SK-N-MC (cell line): ENCODE results near the gene IQSEC1.

Experiments
- DNase-seq: peaks from one replicate; pipeline ENCODE4 v3.0.0-alpha.2; 2011; ENCODE audit warnings: low read depth, low spot score
- H3K27ac ChIP-seq: fragments of 200-600 bp; sonication (generic); 2 replicates; pipeline ENCODE4 v1.5.1; 2016; ENCODE audit warnings: mixed run types
- H3K36me3 ChIP-seq: fragments of 200-600 bp; sonication (generic); 2 replicates; pipeline ENCODE4 v1.6.1; 2017; ENCODE audit warnings: antibody characterized with exemption, low read length, mixed read lengths; ENCODE audit not compliant: insufficient read depth
- H3K4me3 ChIP-seq: fragments of 200-600 bp; sonication (generic); 2 replicates; pipeline ENCODE4 v1.5.1; 2016
- H3K9ac ChIP-seq: fragments of 200-600 bp; sonication (generic); 2 replicates; pipeline ENCODE4 v1.8.0; 2017; ENCODE audit warnings: mixed run types, mixed read lengths; ENCODE audit not compliant: insufficient read length
- H3K9me3 ChIP-seq: fragments of 200-600 bp; sonication (generic); 2 replicates; pipeline ENCODE4 v1.6.1; 2017; ENCODE audit warnings: low read depth, mild to moderate bottlenecking, antibody characterized with exemption, low read length, moderate library complexity, mixed read lengths
- EZH2 ChIP-seq: fragments of 200-600 bp; sonication (generic); IDR thresholded peaks from one replicate; pipeline ENCODE4 v1.6.1; 2017; ENCODE audit warnings: antibody characterized with exemption
- FOXP2 ChIP-seq: optimal IDR thresholded peaks from 2 replicates; pipeline ENCODE3; 2011; ENCODE audit warnings: mild to moderate bottlenecking, moderate library complexity; ENCODE audit not compliant: insufficient read depth; ENCODE audit errors: extremely low read length, control extremely low read depth
- POLR2AphosphoS5 ChIP-seq: IDR thresholded peaks from 2 replicates; pipeline ENCODE4 v1.6.1; 2012; ENCODE audit warnings: mild to moderate bottlenecking, low read depth, low read length, borderline replicate concordance

IQSEC1 gene

DNA sequence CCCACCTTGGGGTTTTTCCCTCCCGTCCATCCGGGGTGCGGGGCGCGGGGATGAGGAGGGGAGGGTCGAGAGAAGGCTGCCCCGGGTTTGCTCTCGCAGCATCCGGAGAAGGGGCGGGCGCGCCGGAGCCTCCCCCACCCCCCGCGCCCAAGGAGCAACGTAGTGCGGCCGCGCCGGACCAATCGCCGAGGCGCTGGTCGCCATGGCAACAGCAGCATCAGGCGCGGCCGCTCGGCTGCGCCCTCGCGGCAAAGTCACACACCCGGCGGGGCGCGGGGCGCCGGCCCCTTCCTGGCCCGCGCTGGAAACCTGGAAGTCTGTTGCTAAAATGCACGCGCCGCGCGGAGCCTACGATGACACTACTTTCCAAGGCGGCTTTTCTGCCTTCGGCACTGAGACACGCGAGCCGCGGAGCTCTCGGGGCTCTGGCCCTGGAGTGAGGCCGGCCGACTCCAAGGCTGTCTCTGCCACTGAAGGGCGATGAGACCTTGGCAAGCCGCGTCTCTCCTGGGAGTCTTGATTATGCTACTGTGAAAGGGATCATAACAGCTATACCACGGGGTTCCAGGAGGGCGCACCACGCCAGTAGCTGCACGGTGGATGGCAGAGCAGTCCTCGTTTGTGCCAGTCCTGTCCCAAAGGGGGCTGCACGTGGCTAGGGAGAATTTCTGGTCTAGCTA, at the start of gene IQSEC1:
IQSEC1 (minus strand) TSS at position 104 of the 680 bp plus-strand sequence. CDS start 415 bp downstream, outside the sequence.
- H3K27ac ChIP-seq = no peak within 1 kb of the TSS
- H3K9ac ChIP-seq = no peak within 1 kb of the TSS
- no peak within 1 kb of the TSS for H3K4me3 ChIP-seq
- H3K9me3 ChIP-seq = no peaks in the 10 kb centered on the region
- no peaks in the 10 kb centered on the region for H3K36me3 ChIP-seq
- no peak for DNase-seq
- TF ChIP-seq EZH2 (no peak), FOXP2 (no peak), POLR2AphosphoS5 (no peak)

DNA sequence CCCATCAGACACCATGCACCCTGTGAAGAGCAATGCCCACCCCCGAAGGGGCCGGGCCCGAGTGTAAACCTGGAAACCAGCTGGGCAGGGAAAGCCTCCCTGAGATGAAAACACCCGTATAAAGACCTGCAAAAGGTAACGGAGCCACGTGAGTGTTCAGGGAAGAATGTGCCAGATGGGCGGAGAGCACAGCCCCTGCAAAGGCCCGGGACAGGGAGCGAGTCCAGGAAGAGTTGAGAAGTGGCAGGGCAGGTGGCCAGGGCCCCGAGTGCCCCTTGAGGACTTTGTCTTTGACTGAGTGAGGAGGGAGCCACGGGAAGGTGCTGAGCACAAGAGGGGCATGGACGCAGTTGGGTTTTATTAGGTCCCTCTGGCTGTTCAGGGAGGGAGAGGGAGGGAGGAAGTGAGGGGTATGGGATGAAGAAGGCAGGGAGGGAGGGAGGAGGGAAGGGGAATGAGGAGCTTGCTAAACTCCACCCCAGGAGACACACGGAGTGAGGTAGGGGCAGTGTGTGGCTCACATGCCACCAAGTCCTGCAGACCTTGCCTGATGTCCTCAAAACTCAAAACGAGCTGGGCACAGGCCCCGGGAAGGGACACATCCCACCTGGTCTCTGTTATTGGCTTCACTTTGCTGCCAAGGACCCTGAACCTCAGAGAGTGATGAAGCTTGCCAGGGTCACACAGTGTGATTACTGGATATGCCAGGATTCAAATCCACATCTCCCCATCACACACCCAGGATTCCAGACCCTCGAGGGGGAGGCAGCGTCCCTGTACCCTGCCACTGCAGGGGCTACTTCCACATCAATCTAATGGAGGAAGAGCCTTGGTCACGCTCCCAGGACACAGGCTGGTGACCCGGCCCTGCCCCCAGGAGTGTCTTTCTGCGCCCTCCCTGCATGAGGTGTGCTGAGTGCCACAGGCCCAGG, 49.1 kb upstream of the IQSEC1 start:
- H3K27ac ChIP-seq = no peak overlapping the region
- no peaks in the 10 kb centered on the region for H3K36me3 ChIP-seq
- TF ChIP-seq EZH2 (no peak), POLR2AphosphoS5 (no peak), FOXP2 (no peak)

GRCh38 chr3:13121553-13122001, 48.3 kb upstream of the IQSEC1 start:
- no peak overlapping the region for H3K27ac ChIP-seq
- no peaks in the 10 kb centered on the region for H3K36me3 ChIP-seq
- H3K9me3 ChIP-seq = no peaks in the 10 kb centered on the region
- no peak overlapping the region for H3K9ac ChIP-seq
- TF ChIP-seq POLR2AphosphoS5 (no peak), EZH2 (no peak), FOXP2 (no peak)
- no peak overlapping the region for H3K4me3 ChIP-seq
- DNase-seq = no peak

More for the DNA sequence above, 49.1 kb upstream of the IQSEC1 start:
- no peak for DNase-seq
- Histone ChIP-seq H3K9ac (no peak overlapping the region), H3K9me3 (no peaks in the 10 kb centered on the region), H3K4me3 (no peak overlapping the region)

DNA sequence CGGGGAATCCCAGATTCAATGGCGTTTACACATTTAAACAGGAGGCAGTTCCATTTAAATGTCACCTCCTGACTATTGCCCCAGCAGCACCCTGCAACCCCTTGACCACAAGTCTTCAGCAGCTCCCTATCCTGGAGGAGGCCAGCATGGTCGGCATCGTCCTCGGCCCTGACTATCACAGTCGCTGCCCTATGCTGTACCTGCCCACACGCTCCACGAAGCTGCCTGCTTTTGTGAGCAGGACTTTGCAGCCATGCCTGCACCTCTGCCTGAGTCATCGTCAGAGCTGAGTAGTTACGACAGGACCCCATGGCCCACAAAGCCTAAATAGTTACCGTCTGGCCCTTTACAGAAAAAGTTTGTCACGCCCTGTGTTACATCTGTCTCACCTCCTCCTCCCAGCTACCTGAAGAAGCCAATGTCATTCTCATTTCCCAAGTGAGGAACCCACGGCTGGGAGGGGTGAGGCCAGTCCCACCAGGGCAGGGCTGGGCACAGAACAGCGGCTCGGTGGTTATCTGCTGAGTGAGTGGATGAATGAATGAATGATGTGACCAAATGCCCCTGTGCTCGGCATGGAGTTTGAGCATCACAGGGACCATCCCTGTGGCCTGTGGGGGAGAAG, 47.8 kb upstream of the IQSEC1 start:
- Histone ChIP-seq H3K36me3 (no peaks in the 10 kb centered on the region), H3K9ac (no peak overlapping the region), H3K9me3 (no peaks in the 10 kb centered on the region), H3K4me3 (no peak overlapping the region), H3K27ac (no peak overlapping the region)
- TF ChIP-seq EZH2 (no peak), POLR2AphosphoS5 (no peak), FOXP2 (no peak)
- no peak for DNase-seq

GRCh38 chr3:13120289-13120927, 47.2 kb upstream of the IQSEC1 start:
- H3K4me3 ChIP-seq = no peak overlapping the region
- H3K27ac ChIP-seq = no peak overlapping the region
- H3K9me3 ChIP-seq = no peaks in the 10 kb centered on the region
- no peaks in the 10 kb centered on the region for H3K36me3 ChIP-seq
- TF ChIP-seq POLR2AphosphoS5 (no peak), EZH2 (no peak), FOXP2 (no peak)
- H3K9ac ChIP-seq = no peak overlapping the region
- no peak for DNase-seq

DNA sequence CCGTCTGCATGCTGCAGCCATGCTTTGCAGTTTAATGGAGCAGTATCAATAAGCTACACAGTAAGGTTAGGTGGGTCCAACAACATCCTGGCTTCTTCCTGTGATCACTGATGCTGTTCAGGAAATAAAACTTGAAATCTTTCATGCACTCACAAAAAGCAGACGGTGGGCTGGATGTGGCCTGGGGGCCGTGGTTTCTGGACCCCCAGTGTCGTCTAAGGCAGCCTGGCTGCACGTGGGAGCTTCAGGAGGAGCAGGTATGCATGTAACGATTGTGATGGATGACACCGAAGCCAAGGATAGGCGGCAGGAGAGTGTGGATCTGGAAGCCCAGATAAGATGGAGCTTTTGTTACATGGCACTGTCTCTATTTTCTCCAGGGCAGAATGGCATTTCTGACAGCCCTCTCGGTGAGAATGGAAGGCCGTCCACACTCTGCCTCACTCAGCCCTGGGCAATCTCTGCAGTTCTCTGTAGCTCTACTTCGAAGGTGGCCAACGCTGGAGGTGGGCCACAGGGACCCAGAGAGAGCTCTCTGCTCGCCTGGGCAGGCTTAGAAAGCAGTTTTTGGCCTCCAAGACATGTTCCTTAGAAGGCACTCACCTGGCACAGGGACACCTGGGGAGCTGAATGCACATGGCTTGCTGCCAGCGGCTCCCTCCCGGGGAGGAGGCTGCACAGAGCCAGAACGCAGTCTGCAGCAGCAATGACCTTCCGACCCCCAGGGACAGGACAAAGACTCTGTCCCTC, 46.4 kb upstream of the IQSEC1 start:
- no peak overlapping the region for H3K27ac ChIP-seq
- TF ChIP-seq POLR2AphosphoS5 (no peak), FOXP2 (no peak), EZH2 (no peak)
- H3K9ac ChIP-seq = no peak overlapping the region
- DNase-seq = no peak
- no peak overlapping the region for H3K4me3 ChIP-seq
- H3K9me3 ChIP-seq = no peaks in the 10 kb centered on the region
- no peaks in the 10 kb centered on the region for H3K36me3 ChIP-seq

DNA sequence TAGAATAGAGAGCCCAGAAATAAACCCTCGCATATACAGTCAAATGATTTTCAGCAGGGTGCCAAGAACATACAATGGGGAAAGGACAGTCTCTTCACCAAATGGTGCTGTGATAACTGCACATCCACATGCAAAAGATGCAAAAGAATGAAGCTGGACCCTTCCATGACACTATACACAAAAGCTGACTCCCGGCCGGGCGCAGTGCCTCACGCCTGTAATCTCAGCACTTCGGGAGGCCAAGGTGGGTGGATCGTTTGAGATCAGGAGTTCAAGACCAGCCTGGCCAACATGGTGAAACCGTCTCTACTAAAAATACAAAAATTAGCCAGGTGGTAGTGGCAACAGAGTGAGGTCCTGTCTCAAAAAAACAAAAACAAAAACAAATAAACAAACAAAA, 43.2 kb upstream of the IQSEC1 start:
- no peak for DNase-seq
- Histone ChIP-seq H3K9ac (no peak overlapping the region), H3K27ac (no peak overlapping the region), H3K4me3 (no peak overlapping the region), H3K36me3 (no peaks in the 10 kb centered on the region), H3K9me3 (no peaks in the 10 kb centered on the region)
- TF ChIP-seq FOXP2 (no peak), EZH2 (no peak), POLR2AphosphoS5 (no peak)

DNA sequence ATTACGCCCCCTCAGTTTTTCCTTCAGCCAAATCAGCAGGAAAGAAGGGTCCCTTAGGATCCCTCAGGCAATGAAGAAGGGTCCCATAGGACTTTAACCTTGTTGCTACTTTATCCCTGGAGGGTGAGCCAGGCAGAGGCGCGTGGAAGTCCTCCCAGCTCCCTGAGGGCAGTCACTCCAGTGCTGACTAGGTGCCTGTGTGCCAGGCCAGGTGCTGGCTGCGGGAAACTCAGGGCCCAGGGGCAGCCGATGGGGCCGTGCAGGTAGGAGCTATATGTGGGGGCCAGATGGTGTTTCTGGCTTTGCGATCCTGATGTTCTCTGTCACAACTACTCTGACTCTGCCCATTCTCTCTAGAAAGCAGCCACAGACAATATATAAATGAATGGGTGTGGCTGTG, 42.8 kb upstream of the IQSEC1 start:
- no peak for TF ChIP-seq POLR2AphosphoS5
- no peak for TF ChIP-seq EZH2
- TF ChIP-seq FOXP2 = no peak
- Histone ChIP-seq H3K9ac (no peak overlapping the region), H3K4me3 (no peak overlapping the region), H3K36me3 (no peaks in the 10 kb centered on the region), H3K9me3 (no peaks in the 10 kb centered on the region), H3K27ac (no peak overlapping the region)
- no peak for DNase-seq
